OCI-LY7 (cell line): ENCODE measurements around the gene WWOX.

ENCODE experiments used
- EZH2phosphoT487 ChIP-seq: fragments of 200-600 bp; sonication (generic); IDR thresholded peaks from 2 replicates; pipeline ENCODE4 v1.6.1; 2018; ENCODE audit warnings: low read depth, borderline replicate concordance, mild to moderate bottlenecking, mixed run types, antibody characterized with exemption, low read length, moderate library complexity, mixed read lengths
- TF ChIP-seq, protein P1 (sequence below): fragments of 200-600 bp; sonication (generic); conservative IDR thresholded peaks from 2 replicates; pipeline ENCODE4 v1.5.1; 2014; ENCODE audit warnings: mild to moderate bottlenecking, antibody characterized with exemption, low read length, moderate library complexity, mixed read lengths

DNA sequence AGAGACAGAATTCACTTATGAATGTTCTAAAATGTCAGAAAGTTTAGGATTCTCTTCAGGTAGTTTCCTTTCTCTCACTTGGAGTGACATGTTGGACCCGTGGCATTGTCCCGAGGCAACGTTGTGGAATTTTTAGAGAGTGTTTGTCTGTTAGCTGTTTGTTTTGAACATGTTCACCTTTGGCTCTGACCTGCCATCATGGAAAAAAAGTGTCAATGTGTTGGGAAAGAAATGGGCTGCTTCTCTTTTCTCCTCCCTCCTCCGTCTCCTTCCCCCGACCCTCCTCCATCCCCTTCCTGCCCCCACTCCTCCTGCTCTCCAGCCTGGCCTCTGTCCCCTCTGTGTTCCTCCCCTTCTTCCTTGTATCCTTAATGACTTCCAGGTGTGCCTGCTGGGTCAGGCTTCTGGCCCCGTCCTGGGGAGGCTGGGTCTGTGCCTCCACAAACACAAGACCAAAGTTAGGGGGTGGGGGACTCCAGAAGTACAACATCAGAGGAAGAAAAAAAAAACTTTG lies 1038.0 kb downstream of the WWOX start:
- TF ChIP-seq, protein P1, sequence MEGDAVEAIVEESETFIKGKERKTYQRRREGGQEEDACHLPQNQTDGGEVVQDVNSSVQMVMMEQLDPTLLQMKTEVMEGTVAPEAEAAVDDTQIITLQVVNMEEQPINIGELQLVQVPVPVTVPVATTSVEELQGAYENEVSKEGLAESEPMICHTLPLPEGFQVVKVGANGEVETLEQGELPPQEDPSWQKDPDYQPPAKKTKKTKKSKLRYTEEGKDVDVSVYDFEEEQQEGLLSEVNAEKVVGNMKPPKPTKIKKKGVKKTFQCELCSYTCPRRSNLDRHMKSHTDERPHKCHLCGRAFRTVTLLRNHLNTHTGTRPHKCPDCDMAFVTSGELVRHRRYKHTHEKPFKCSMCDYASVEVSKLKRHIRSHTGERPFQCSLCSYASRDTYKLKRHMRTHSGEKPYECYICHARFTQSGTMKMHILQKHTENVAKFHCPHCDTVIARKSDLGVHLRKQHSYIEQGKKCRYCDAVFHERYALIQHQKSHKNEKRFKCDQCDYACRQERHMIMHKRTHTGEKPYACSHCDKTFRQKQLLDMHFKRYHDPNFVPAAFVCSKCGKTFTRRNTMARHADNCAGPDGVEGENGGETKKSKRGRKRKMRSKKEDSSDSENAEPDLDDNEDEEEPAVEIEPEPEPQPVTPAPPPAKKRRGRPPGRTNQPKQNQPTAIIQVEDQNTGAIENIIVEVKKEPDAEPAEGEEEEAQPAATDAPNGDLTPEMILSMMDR, result no peak
- no peak for TF ChIP-seq EZH2phosphoT487
